ENCODE results near the gene ABCF1. TPM values are rescaled to one million over a fixed set of nuclear protein-coding genes. Genes with fewer than 3 reads are reported as not detected.
A peak's percentile ranks its signal among the peaks of the same experiment; 100 is the strongest.
"Not testable (repeated sequence)": the region's sequence is repeated elsewhere in the genome, so short reads cannot be mapped to it uniquely, and the experiment has no call there.

Gene ABCF1
- total RNA-seq, 2 experiments from 2014 or later = 64.3 to 65.2 TPM

GRCh38 chr6:30590509-30590908, 19.3 kb downstream of the ABCF1 start:
- H3K27me3 Mint-ChIP-seq = no peaks in the 10 kb centered on the region
- H3K4me3 Mint-ChIP-seq = no peak overlapping the region
- no peak overlapping the region for H3K27ac Mint-ChIP-seq
- ChIA-PET POLR2A (interaction anchor here (0.6 to 2.1 kb wide), 7 partner anchors 10 to 131 kb away, joined by 3 to 6 read pairs (median 3); no protein-coding TSS in a partner anchor), CTCF (interaction anchor here (0.8 to 1.6 kb wide), 7 partner anchors 46 to 140 kb away, joined by 3 to 11 read pairs (median 3); no protein-coding TSS in a partner anchor)
- DNase-seq = no peak
- H3K9me3 Mint-ChIP-seq = no peaks in the 10 kb centered on the region
- H3K4me1 Mint-ChIP-seq = peaks cover 3% of the 10 kb centered on the region
- H3K36me3 Mint-ChIP-seq (ENCODE audit: low read depth) = peaks cover 71% of the 10 kb centered on the region

GRCh38 chr6:30591008-30591407, 19.8 kb downstream of the ABCF1 start:
- H3K9me3 Mint-ChIP-seq = no peaks in the 10 kb centered on the region
- H3K36me3 Mint-ChIP-seq (ENCODE audit: low read depth) = peaks cover 70% of the 10 kb centered on the region
- peaks cover 3% of the 10 kb centered on the region for H3K4me1 Mint-ChIP-seq
- ChIA-PET POLR2A (interaction anchor here (0.6 to 2.1 kb wide), 4 partner anchors 10 to 108 kb away, joined by 3 to 6 read pairs (median 3); no protein-coding TSS in a partner anchor), CTCF (interaction anchor here (0.6 to 1.6 kb wide), 7 partner anchors 46 to 140 kb away, joined by 3 to 11 read pairs (median 3); no protein-coding TSS in a partner anchor)
- no peak overlapping the region for H3K4me3 Mint-ChIP-seq
- no peak for DNase-seq
- H3K27ac Mint-ChIP-seq = no peak overlapping the region
- H3K27me3 Mint-ChIP-seq = no peaks in the 10 kb centered on the region

- H3K27ac Mint-ChIP-seq = no peak overlapping the region
- POLR2A ChIA-PET = interaction anchor here (1.0 to 1.3 kb wide), 3 partner anchors 24 to 102 kb away, joined by 3 to 5 read pairs (median 3); no protein-coding TSS in a partner anchor
- H3K4me3 Mint-ChIP-seq = no peak overlapping the region
Observed at GRCh38 chr6:30592287-30592686, 21.0 kb downstream of the ABCF1 start.

GRCh38 chr6:30597315-30598144, 26.3 kb downstream of the ABCF1 start:
- Mint-ChIP-seq H3K36me3 (ENCODE audit: low read depth) (peaks cover 47% of the 10 kb centered on the region), H3K4me1 (peaks cover 13% of the 10 kb centered on the region)
- peak; percentile 83 for DNase-seq
- not testable (repeated sequence) for H3K27me3 Mint-ChIP-seq, H3K4me3 Mint-ChIP-seq, H3K9me3 Mint-ChIP-seq, H3K27ac Mint-ChIP-seq
- POLR2A ChIA-PET = interaction anchor here (0.6 to 8.9 kb wide), 23 partner anchors 8 to 141 kb away, joined by 3 to 97 read pairs (median 4); partner anchors contain the start of genes ABCF1 and PRR3
- CTCF ChIA-PET = interaction anchor here (0.6 to 4.3 kb wide), 33 partner anchors 8 to 454 kb away, joined by 3 to 63 read pairs (median 5); partner anchors contain the start of genes ABCF1, C6orf136 and DHX16

More at GRCh38 chr6:30592287-30592686, 21.0 kb downstream of the ABCF1 start:
- CTCF ChIA-PET = interaction anchor here (0.6 to 3.3 kb wide), 5 partner anchors 21 to 545 kb away, joined by 3 to 10 read pairs (median 4); no protein-coding TSS in a partner anchor
- no peak for DNase-seq
- Mint-ChIP-seq H3K4me1 (peaks cover 6% of the 10 kb centered on the region), H3K36me3 (ENCODE audit: low read depth) (peaks cover 62% of the 10 kb centered on the region), H3K9me3 (no peaks in the 10 kb centered on the region), H3K27me3 (no peaks in the 10 kb centered on the region)

- Mint-ChIP-seq H3K9me3 (no peaks in the 10 kb centered on the region), H3K27me3 (no peaks in the 10 kb centered on the region), H3K4me3 (no peak overlapping the region), H3K27ac (no peak overlapping the region), H3K4me1 (peaks cover 22% of the 10 kb centered on the region), H3K36me3 (ENCODE audit: low read depth) (peaks cover 59% of the 10 kb centered on the region)
- POLR2A ChIA-PET = interaction anchor here (0.6 to 8.9 kb wide), 17 partner anchors 11 to 318 kb away, joined by 3 to 97 read pairs (median 4); partner anchors contain the start of genes GNL1, MRPS18B, PPP1R10 and PRR3
- no peak for DNase-seq
- CTCF ChIA-PET = interaction anchor here (0.6 to 4.3 kb wide), 13 partner anchors 12 to 132 kb away, joined by 3 to 63 read pairs (median 4); no protein-coding TSS in a partner anchor
Observed at GRCh38 chr6:30598912-30599624, 27.8 kb downstream of the ABCF1 start.

GRCh38 chr6:30599625-30600324, 28.5 kb downstream of the ABCF1 start:
- DNase-seq = no peak
- CTCF ChIA-PET = interaction anchor here (0.6 to 4.3 kb wide), 7 partner anchors 13 to 131 kb away, joined by 3 to 63 read pairs (median 4); no protein-coding TSS in a partner anchor
- Mint-ChIP-seq H3K27me3 (no peaks in the 10 kb centered on the region), H3K27ac (peak overlapping the region; percentile 41), H3K36me3 (ENCODE audit: low read depth) (peaks cover 60% of the 10 kb centered on the region), H3K9me3 (no peaks in the 10 kb centered on the region), H3K4me3 (no peak overlapping the region), H3K4me1 (peaks cover 22% of the 10 kb centered on the region)
- POLR2A ChIA-PET = interaction anchor here (0.6 to 8.9 kb wide), 11 partner anchors 9 to 318 kb away, joined by 3 to 97 read pairs (median 4); partner anchors contain the start of genes DHX16, GNL1, MRPS18B and PPP1R10

- Mint-ChIP-seq H3K27ac (no peak overlapping the region), H3K36me3 (ENCODE audit: low read depth) (peaks cover 63% of the 10 kb centered on the region), H3K9me3 (no peaks in the 10 kb centered on the region), H3K27me3 (no peaks in the 10 kb centered on the region), H3K4me3 (no peak overlapping the region), H3K4me1 (peaks cover 22% of the 10 kb centered on the region)
- DNase-seq = no peak
- POLR2A ChIA-PET = interaction anchor here (0.6 to 8.9 kb wide), 11 partner anchors 10 to 136 kb away, joined by 3 to 97 read pairs (median 4); partner anchors contain the start of genes ABCF1, DHX16, MRPS18B and PPP1R10
- CTCF ChIA-PET = interaction anchor here (2.1 kb wide), 1 partner anchor 131 kb away, joined by 6 read pairs; no protein-coding TSS in a partner anchor
Observed at GRCh38 chr6:30600451-30600961, 29.3 kb downstream of the ABCF1 start.

- POLR2A ChIA-PET = interaction anchor here (1.0 to 8.9 kb wide), 7 partner anchors 9 to 60 kb away, joined by 3 to 97 read pairs (median 7); partner anchors contain the start of genes MRPS18B and PPP1R10
- CTCF ChIA-PET = no interaction called here
- DNase-seq = no peak
- no peak overlapping the region for H3K4me3 Mint-ChIP-seq
- H3K4me1 Mint-ChIP-seq = peaks cover 25% of the 10 kb centered on the region
- H3K36me3 Mint-ChIP-seq (ENCODE audit: low read depth) = peaks cover 71% of the 10 kb centered on the region
- no peaks in the 10 kb centered on the region for H3K9me3 Mint-ChIP-seq
- H3K27me3 Mint-ChIP-seq = no peaks in the 10 kb centered on the region
- peak overlapping the region; percentile 10 for H3K27ac Mint-ChIP-seq
Observed at GRCh38 chr6:30601436-30601814, 30.2 kb downstream of the ABCF1 start.

GRCh38 chr6:30601815-30602641, 30.8 kb downstream of the ABCF1 start:
- Mint-ChIP-seq H3K27me3 (no peaks in the 10 kb centered on the region), H3K4me1 (peaks cover 27% of the 10 kb centered on the region), H3K36me3 (ENCODE audit: low read depth) (peaks cover 73% of the 10 kb centered on the region), H3K27ac (no peak overlapping the region), H3K9me3 (no peaks in the 10 kb centered on the region), H3K4me3 (no peak overlapping the region)
- no peak for DNase-seq
- CTCF ChIA-PET = no interaction called here
- POLR2A ChIA-PET = interaction anchor here (1.0 to 8.9 kb wide), 5 partner anchors 9 to 20 kb away, joined by 3 to 97 read pairs (median 8); partner anchors contain the start of genes MRPS18B and PPP1R10

- Mint-ChIP-seq H3K4me1 (peaks cover 32% of the 10 kb centered on the region), H3K27me3 (no peaks in the 10 kb centered on the region), H3K9me3 (no peaks in the 10 kb centered on the region), H3K36me3 (ENCODE audit: low read depth) (peaks cover 85% of the 10 kb centered on the region), H3K27ac (no peak overlapping the region), H3K4me3 (no peak overlapping the region)
- CTCF ChIA-PET = interaction anchor here (1.0 kb wide), 1 partner anchor 68 kb away, joined by 3 read pairs; the partner anchor contains the start of gene DHX16
- POLR2A ChIA-PET = interaction anchor here (1.2 to 1.7 kb wide), 2 partner anchors 14 to 47 kb away, joined by 4 to 6 read pairs; partner anchors contain the start of genes MRPS18B and PRR3
- DNase-seq = no peak
Observed at GRCh38 chr6:30603961-30604360, 32.7 kb downstream of the ABCF1 start.

GRCh38 chr6:30610065-30610464, 38.8 kb downstream of the ABCF1 start:
- H3K4me3 Mint-ChIP-seq = no peak overlapping the region
- no peak for DNase-seq
- peaks cover 70% of the 10 kb centered on the region for H3K4me1 Mint-ChIP-seq
- no peaks in the 10 kb centered on the region for H3K27me3 Mint-ChIP-seq
- ChIA-PET CTCF (interaction anchor here (0.9 to 1.9 kb wide), 4 partner anchors 13 to 126 kb away, joined by 4 to 9 read pairs (median 6); no protein-coding TSS in a partner anchor), POLR2A (interaction anchor here (1.0 to 2.0 kb wide), 8 partner anchors 9 to 126 kb away, joined by 3 to 8 read pairs (median 5); partner anchors contain the start of genes ABCF1 and PRR3)
- peaks cover 84% of the 10 kb centered on the region for H3K36me3 Mint-ChIP-seq (ENCODE audit: low read depth)
- no peaks in the 10 kb centered on the region for H3K9me3 Mint-ChIP-seq
- no peak overlapping the region for H3K27ac Mint-ChIP-seq

Measured in activated CD4-positive, alpha-beta memory T cell treated with anti-CD3 and anti-CD28 coated beads, Interleukin-2, amount 10 ng/mL, durations not matched to agents 7 days and 5 days (primary cell).